Vagina (tissue), 2 donors: Measurements from ENCODE around the gene PER2. TPM values are rescaled to one million over a fixed set of nuclear protein-coding genes. Genes with fewer than 3 reads are reported as not detected.
A peak's percentile ranks its signal among the peaks of the same experiment; 100 is the strongest.

Experiments used
- DNase-seq, 2 donors: peaks; one replicate each; pipeline ENCODE4 v3.0.0-alpha.2; 2017; ENCODE audit errors: extremely low spot score in 2 of 2
- H3K27ac ChIP-seq: fragments of 200-600 bp; sonication (generic); one replicate; pipeline ENCODE4 v1.5.1; 2019
- H3K27me3 ChIP-seq: fragments of 200-600 bp; sonication (generic); one replicate; pipeline ENCODE4 v1.5.1; 2019
- H3K36me3 ChIP-seq, 2 donors: fragments of 200-600 bp; sonication (generic); one replicate each; pipeline ENCODE4 v1.5.1; 2017 to 2019
- H3K4me1 ChIP-seq: fragments of 200-600 bp; sonication (generic); one replicate; pipeline ENCODE4 v1.5.1; 2019
- H3K4me3 ChIP-seq, 2 donors: fragments of 200-600 bp; sonication (generic); 1 replicate in 1 of 2; 2 replicates in 1 of 2; pipeline ENCODE4 v1.5.1; 2016 to 2019
- H3K9me3 ChIP-seq: fragments of 200-600 bp; sonication (generic); one replicate; pipeline ENCODE4 v1.5.1; 2019
- CTCF ChIP-seq, 3 experiments: fragments of 450-650 bp in 2 of 3; fragments of 200-600 bp in 1 of 3; sonication (generic) in 1 of 3; IDR thresholded peaks; one replicate each; pipeline ENCODE4 v1.5.1; 2017 to 2019; ENCODE audit warnings: antibody characterized with exemption in 3 of 3, mild to moderate bottlenecking in 2 of 3, moderate library complexity in 2 of 3
- POLR2A ChIP-seq, 2 donors: fragments of 450-650 bp; IDR thresholded peaks; one replicate each; pipeline ENCODE4 v1.6.1; 2017; ENCODE audit warnings: antibody characterized with exemption in 2 of 2, mild to moderate bottlenecking in 2 of 2, moderate library complexity in 2 of 2
- POLR2AphosphoS5 ChIP-seq, 2 donors: sonication (generic); formaldehyde crosslinking; IDR thresholded peaks; one replicate each; pipeline ENCODE4 v1.9.0; 2017; ENCODE audit warnings: antibody characterized with exemption in 2 of 2, mild to moderate bottlenecking in 2 of 2, low read depth in 1 of 2; ENCODE audit not compliant: insufficient read depth in 1 of 2
- intact Hi-C: fragments of 100-400 bp; cut with DNase I; formaldehyde crosslinking; loops from one replicate; pipeline ENCODE4 v1.15.1; 2023
- total RNA-seq: library from RNA; depleted of rRNA; stranded (reverse); fragments of >200 nt; gene quantifications from one replicate; pipeline ENCODE4 v1.2.3, GENCODE V29; 2016

PER2 gene
- total RNA-seq, 1 donor from 2014 or later = 21.1 TPM

GRCh38 chr2:238240757-238241711 lies 47.4 kb downstream of the PER2 start:
- Histone ChIP-seq H3K27ac (no peak overlapping the region), H3K27me3 (no peaks in the 10 kb centered on the region), H3K9me3 (no peaks in the 10 kb centered on the region), H3K36me3 (peaks cover 0 to 11% of the 10 kb centered on the region in 2 donors), H3K4me3 (peak overlapping the region; percentile 54 to 83), H3K4me1 (peaks cover 14% of the 10 kb centered on the region)
- TF ChIP-seq CTCF (IDR thresholded peaks at IDR 0.05) (no peak), POLR2A (IDR thresholded peaks at IDR 0.05) (no peak), POLR2AphosphoS5 (IDR thresholded peaks at IDR 0.05; ENCODE audit: insufficient read depth in 1 of 2, low read depth in 1 of 2) (no peak)
- intact Hi-C loops = loop anchor here (10.0 kb wide), 1 partner anchor 176 kb away; the partner anchor contains the start of gene SCLY
- no peak for DNase-seq

DNA sequence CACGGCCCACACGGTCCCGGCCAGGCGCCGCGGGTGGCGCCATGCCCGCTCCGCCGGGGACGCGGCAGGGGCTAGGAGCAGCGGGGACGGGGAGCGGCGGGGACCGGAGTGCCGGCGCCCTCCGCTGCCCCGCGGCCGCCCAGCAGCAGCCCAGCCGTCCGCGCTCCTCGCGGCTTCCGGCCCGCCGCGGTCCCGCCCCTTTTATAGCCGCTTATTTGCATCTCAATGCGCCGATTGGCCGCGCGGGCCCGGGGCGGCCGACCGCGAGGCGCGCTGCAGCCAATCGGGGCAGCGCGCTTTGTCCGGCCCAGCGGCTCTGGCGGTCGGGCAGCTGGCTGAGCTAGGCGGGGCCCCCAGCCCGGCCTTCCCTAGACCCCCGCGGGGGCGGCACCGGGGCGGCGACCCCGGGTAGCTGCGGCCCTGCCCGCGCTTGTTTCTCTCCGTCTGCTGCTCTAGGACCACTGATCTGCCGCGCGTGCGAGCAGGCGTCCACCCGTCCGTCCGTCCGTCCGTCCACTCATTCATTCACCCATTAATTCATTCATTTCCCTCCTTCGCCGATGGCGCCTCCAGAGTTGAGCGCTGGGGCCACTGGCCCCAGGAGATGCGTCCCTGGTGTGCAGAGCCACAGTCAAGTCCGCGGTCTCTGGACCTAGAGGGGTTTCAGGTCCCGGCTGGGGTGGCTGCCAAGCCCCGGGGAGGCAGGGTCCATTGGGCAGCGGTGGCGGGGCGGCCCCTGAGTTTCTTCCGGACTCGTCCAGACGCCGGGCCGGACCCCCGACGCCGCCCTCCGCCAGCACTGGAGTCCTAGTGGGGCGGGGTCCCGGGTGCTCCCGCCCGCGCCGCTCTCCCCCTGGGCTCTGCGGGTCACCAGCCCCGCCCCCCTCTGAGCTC lies 48.3 kb downstream of the PER2 start, which contains the start of gene HES6:
Gene HES6, minus strand, starts transcription at position 176 of the 894 bp plus-strand sequence. Its CDS starts 133 bp downstream, at position 43.
- intact Hi-C loops = loop anchor here (10.0 kb wide), 1 partner anchor 175 kb away; the partner anchor contains the start of gene SCLY
- Histone ChIP-seq H3K27ac (no peak within 1 kb of the TSS), H3K4me1 (peaks cover 14% of the 10 kb centered on the region), H3K4me3 (peak within 1 kb of the TSS; percentile 54 to 83), H3K9me3 (no peaks in the 10 kb centered on the region), H3K36me3 (peaks cover 0 to 2% of the 10 kb centered on the region in 2 donors), H3K27me3 (no peaks in the 10 kb centered on the region)
- peak in 1 of 2 donors; percentile 69 for TF ChIP-seq POLR2A (IDR thresholded peaks at IDR 0.05)
- TF ChIP-seq POLR2AphosphoS5 (IDR thresholded peaks at IDR 0.05; ENCODE audit: insufficient read depth in 1 of 2, low read depth in 1 of 2) = no peak
- no peak for DNase-seq

- TF ChIP-seq CTCF (IDR thresholded peaks at IDR 0.05) (no peak), POLR2AphosphoS5 (IDR thresholded peaks at IDR 0.05; ENCODE audit: insufficient read depth in 1 of 2, low read depth in 1 of 2) (no peak), POLR2A (IDR thresholded peaks at IDR 0.05) (no peak)
- Histone ChIP-seq H3K4me3 (peak overlapping the region; percentile 54 to 83), H3K36me3 (no peaks in the 10 kb centered on the region), H3K27me3 (no peaks in the 10 kb centered on the region), H3K9me3 (no peaks in the 10 kb centered on the region), H3K27ac (no peak overlapping the region), H3K4me1 (peaks cover 14% of the 10 kb centered on the region)
- no peak for DNase-seq
- intact Hi-C loops = no loop called here
Measured at GRCh38 chr2:238239543-238239862, 48.9 kb downstream of the PER2 start.

- no peaks in the 10 kb centered on the region for H3K27me3 ChIP-seq
- intact Hi-C loops = no loop called here
- no peak for DNase-seq
Measured at GRCh38 chr2:238238766-238239542, 49.5 kb downstream of the PER2 start.

More at GRCh38 chr2:238238766-238239542, 49.5 kb downstream of the PER2 start:
- Histone ChIP-seq H3K4me1 (peaks cover 14% of the 10 kb centered on the region), H3K4me3 (peak overlapping the region; percentile 54 to 83), H3K9me3 (no peaks in the 10 kb centered on the region), H3K36me3 (no peaks in the 10 kb centered on the region), H3K27ac (no peak overlapping the region)
- TF ChIP-seq CTCF (IDR thresholded peaks at IDR 0.05) = no peak
- no peak for TF ChIP-seq POLR2AphosphoS5 (IDR thresholded peaks at IDR 0.05; ENCODE audit: insufficient read depth in 1 of 2, low read depth in 1 of 2)
- TF ChIP-seq POLR2A (IDR thresholded peaks at IDR 0.05) = no peak
